ENCODE data around the gene HDAC4. TPM values are rescaled to one million over a fixed set of nuclear protein-coding genes. Genes with fewer than 3 reads are reported as not detected.
A peak's percentile ranks its signal among the peaks of the same experiment; 100 is the strongest.

The HDAC4 gene
- total RNA-seq, 1 experiment from 2014 or later, result 5.6 TPM

DNA sequence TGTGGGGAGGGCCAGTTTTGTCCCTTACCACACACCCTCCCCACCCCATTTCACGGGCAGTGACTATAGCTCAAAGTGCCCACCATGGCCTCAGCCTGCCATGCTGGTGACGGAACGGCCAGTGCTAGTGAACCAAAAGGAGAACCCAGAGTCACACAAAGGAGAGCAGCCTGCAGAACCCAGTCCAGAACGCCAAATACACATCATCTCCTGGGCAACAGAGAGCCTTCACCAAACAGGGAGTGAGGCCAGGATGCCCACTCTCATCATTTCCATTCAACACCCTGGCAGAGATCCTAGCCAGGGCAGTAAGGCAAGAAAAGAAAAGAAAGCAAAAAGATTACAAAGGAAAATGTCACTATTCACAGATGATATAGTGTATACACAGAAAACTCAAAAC, 38.3 kb downstream of the HDAC4 start:
- DNase-seq (ENCODE audit: low read depth), result no peak
- in situ Hi-C loops (cut with HindIII; ENCODE audit: low pct_unique_long_range_greater_than_20kb, low sequenced_read_pairs), result no loop called here

DNA sequence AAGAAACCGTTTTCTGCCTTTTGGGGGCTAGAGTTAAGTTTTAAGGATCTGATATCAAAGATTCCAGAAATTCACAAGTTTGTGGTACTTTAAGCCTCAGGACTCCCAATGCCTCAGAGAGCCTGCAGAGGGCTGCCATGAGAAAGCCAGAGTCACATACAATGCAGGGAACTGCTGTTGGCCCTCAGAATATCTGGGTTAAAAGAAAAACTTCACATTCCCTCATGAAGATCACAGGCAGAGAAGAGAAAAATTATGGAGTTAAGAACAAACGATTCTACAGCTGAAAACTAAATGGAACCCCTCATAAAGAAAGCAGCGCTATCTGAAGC, 39.5 kb downstream of the HDAC4 start:
- in situ Hi-C loops (cut with HindIII; ENCODE audit: low pct_unique_long_range_greater_than_20kb, low sequenced_read_pairs), result no loop called here
- DNase-seq (ENCODE audit: low read depth), result no peak

DNA sequence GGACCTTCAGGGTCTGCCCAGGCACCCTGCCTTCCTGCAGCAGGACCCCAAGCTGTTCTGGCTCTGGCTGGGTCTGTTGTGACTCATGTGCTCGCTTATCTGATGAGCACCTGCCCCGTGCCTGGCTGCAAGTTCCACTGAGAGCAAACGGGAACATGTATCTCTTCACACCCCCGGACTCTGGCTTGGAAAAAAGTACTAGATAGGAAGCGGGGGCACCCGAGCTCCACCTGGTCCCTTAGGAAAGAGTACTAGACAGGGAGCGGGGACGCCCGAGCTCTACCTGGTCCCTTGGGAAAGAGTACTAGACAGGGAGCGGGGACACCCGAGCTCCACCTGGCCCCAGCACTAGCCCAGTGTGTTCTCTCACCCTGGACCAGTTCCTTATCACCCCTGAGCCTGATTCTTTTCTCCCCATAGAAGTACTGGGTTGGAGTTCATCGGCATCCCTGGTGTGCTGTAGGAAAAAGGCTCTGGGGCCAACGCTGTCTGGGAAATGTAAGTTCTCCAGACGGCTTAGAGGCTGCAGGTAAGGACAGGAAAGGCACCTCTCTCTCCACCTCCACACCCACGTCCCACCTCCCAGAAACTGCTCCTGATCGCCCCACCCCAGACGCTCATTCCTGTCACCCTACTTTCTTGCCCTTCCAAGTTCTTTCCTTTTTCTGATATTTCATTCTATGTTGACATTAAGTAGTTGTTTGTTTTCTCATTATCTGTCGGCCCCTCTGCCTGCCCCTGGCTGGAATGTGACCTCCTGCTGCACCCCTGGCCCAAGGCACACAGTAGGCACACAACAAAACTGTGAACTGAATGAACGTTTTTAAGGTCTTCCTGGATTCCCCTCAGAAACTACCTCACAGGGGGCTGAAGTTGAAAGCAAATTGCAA, 40.2 kb downstream of the HDAC4 start:
- in situ Hi-C loops (cut with HindIII; ENCODE audit: low pct_unique_long_range_greater_than_20kb, low sequenced_read_pairs), result no loop called here
- DNase-seq (ENCODE audit: low read depth), result no peak

DNA sequence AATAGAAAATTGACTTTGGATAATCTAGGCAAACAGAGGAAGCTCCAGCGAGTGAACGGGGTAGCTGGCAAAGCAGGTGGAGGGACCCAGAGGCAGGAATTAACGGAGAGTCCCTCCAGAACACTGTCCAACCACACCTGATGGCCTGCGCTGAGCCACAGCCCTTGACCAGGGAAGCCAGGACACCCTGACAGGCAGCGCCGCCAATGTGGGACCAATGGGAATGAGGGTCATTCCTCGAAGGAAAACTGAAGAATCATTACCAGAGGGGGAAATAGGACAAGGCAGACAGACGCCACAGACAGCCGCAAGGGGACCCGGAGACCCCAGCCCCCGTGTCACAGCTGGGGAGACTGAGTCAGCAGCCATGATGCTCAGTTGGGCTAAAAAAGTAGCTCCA, 40.8 kb downstream of the HDAC4 start:
- no peak for DNase-seq (ENCODE audit: low read depth)
- in situ Hi-C loops (cut with HindIII; ENCODE audit: low pct_unique_long_range_greater_than_20kb, low sequenced_read_pairs), result no loop called here

DNA sequence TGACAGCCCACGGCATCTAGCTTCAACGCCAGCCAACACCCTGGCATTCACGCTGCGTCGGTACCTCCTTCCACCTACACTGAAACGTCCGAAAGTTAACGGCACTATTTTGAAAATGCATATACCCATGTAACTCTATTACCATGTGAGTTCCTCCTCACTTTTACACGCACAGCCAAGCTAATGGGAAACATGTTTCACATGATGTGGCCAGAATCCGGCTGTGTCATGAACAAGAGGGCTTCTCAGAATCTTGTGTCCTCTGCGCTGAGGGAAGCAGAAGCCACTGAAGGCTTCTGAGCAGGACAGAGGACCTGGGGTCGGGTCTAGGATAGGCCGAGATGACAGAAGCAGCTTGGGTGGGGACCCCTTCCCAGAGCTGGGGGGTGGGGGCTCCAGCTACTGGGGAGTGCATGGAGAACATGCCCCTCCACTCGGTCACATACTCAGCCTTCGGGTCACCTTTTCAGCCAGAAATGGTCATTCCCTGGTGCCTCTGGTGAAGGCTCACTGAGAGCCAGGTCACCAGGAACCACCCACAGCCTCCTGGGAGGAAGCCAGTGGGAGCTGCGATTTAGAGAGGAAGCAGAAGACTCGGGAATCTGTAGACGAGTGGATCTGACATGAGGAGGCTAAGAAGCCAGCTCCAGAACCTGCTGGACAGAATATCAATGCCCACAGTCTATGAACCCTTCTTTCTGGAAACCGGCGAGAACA, 41.5 kb downstream of the HDAC4 start:
- in situ Hi-C loops (cut with HindIII; ENCODE audit: low pct_unique_long_range_greater_than_20kb, low sequenced_read_pairs), result no loop called here
- DNase-seq (ENCODE audit: low read depth), result no peak

DNA sequence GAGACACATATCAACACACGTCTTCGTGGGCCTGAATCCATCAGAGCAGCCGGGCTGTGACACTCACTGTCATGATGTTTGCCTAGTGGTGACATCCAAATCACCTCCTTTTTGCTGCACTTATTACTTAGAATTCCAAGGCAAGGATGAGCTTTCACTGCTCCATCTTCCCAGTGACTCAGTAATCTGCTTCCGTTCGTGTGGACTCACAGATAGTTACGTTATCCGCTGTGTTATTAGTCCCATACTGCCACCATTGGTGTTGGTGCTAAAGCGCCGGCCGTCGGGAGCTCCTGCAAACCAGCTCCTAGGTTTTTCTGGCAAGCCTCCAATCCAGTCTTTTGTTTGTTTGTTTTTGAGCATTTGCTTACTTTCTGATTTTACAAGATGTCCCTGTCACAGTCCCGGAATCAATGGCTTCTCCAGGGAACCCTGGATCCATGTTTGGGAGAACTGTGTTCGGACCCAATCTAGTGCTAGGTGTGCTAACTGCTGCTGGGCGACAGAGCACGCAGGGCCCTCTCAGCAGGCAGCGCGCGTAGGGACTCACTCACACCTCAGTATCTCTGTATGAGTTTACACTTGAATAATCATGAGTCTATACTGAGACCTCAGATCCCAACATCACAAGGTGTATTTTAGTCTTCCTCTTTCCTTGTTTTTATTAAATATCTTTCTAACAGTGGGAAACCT, 42.6 kb downstream of the HDAC4 start:
- in situ Hi-C loops (cut with HindIII; ENCODE audit: low pct_unique_long_range_greater_than_20kb, low sequenced_read_pairs), result no loop called here
- peak; percentile 2 for DNase-seq (ENCODE audit: low read depth)

DNA sequence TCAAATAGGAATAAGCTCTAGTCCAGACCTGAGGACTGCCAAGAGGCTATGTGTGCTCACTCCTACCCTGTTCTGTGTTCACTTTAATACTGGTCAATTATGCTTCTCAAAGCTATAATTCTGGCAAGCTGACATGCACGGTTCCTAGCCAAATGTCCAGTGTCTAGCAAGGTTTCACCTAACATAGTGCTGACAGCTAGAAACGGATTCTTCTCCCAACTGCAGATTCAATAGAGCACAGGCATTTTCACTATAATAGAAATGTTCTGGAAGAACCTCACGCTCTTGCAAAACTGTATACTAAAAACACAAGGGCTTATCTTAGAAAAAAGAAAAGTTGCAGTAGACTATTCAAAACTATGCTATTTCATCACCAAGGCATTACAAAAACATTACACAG, 45.1 kb downstream of the HDAC4 start:
- in situ Hi-C loops (cut with HindIII; ENCODE audit: low pct_unique_long_range_greater_than_20kb, low sequenced_read_pairs), result no loop called here
- no peak for DNase-seq (ENCODE audit: low read depth)

DNA sequence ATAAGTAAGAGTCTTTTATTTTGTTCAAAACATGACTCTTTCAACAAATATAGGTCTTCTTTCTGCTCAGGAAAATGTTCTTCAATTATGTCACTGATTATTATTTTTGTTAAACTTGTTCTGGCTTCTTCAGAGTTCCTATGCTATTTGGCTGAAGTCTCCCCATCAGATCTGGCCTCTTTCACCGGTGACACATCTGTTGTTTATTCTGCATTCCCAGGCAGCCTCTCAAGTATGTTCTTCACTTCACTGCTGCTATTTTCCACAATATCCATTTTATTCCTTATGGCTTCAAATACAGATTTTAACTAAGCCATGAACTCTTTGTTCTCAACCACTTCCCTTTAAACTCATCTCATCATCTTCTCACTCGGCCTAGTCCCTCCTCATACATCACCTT, 45.7 kb downstream of the HDAC4 start:
- in situ Hi-C loops (cut with HindIII; ENCODE audit: low pct_unique_long_range_greater_than_20kb, low sequenced_read_pairs), result no loop called here
- no peak for DNase-seq (ENCODE audit: low read depth)

DNA sequence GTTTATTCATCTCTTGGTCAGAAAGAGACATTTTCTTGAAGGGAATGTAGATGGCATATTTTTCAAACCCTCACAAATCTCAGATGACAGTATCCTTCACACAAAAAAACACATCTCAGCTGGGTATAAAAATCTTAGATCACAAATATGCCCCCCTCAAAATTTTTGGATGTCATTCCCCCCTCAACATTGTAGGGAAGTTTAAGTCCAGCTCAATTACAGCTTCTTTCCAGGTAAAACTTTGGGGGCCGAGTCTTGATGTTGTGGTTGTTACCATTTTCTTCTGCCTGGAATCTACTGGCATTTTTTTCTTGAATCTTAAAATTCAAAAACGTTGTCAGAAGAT, 46.1 kb downstream of the HDAC4 start:
- in situ Hi-C loops (cut with HindIII; ENCODE audit: low pct_unique_long_range_greater_than_20kb, low sequenced_read_pairs), result no loop called here

DNA sequence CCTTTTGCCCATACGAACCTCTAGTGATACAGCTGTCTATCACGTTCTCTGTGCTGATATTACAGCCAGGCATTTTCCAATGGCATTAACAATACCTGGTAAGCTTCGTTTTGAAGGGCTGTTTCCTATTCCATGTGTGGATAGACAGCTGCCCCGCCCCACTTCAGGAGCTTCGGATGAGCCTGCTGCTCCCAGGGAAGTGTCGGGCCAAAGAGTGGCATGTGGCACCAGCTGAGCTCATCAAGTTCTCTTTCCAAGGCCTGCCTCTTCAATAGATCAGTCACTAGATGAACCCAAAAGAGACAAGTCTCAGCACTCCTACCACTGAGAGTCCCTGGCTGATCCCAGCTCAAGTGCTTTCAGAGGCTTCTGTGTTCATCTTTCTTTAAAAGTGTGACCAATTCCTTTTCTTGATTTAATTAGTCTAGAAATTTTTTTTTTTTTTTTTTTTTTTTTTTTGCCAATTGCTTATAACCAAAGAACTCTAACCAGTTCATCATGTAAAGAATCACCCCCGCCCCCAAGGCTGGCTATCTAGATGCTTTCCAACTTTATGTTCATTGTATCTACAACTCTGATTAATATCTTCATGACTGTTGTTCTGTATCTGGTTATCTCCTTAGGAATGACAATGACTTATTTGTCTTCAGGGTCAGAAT, 46.6 kb downstream of the HDAC4 start:
- in situ Hi-C loops (cut with HindIII; ENCODE audit: low pct_unique_long_range_greater_than_20kb, low sequenced_read_pairs), result no loop called here
- no peak for DNase-seq (ENCODE audit: low read depth)

More for the DNA sequence above, 46.1 kb downstream of the HDAC4 start:
- no peak for DNase-seq (ENCODE audit: low read depth)

DNA sequence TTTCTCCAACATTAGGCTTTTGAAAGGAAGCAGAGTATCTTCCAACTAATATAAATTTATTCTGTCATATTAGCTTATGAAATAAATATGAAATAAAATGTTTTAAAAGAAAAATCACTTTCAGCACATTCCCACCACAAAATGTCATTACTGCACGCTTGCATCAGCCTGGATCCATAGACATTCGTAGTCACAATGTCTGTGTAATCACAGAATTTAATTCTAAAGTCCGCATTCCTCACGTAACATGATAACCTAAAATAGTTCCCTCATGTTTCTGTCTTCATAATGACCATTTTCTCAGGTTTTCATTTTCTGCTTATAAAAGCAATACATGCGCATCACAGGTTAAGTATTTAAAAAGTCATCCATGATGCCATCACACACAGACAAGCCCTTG, 47.1 kb downstream of the HDAC4 start:
- DNase-seq (ENCODE audit: low read depth), result no peak
- in situ Hi-C loops (cut with HindIII; ENCODE audit: low pct_unique_long_range_greater_than_20kb, low sequenced_read_pairs), result no loop called here

DNA sequence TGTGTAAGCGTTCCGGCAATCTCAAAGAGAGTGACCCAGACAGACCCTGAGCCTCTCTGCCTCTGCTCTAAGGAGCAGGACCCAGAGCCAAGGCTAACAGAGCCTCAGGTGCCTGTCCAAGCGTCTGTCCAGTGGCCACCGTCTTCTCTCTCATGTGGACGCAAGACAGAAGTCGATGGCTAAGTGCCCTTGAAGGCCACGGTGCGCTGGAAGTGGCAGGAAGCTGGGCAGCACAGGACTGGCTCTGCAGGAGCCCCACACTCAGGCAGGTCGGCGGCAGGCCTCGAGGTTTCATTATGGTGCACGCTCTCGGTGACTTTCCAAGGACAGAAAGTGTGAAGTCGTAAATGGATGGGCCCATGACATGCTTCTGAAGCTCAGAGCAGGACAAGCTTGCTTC, 49.1 kb downstream of the HDAC4 start:
- in situ Hi-C loops (cut with HindIII; ENCODE audit: low pct_unique_long_range_greater_than_20kb, low sequenced_read_pairs), result no loop called here
- no peak for DNase-seq (ENCODE audit: low read depth)

DNA sequence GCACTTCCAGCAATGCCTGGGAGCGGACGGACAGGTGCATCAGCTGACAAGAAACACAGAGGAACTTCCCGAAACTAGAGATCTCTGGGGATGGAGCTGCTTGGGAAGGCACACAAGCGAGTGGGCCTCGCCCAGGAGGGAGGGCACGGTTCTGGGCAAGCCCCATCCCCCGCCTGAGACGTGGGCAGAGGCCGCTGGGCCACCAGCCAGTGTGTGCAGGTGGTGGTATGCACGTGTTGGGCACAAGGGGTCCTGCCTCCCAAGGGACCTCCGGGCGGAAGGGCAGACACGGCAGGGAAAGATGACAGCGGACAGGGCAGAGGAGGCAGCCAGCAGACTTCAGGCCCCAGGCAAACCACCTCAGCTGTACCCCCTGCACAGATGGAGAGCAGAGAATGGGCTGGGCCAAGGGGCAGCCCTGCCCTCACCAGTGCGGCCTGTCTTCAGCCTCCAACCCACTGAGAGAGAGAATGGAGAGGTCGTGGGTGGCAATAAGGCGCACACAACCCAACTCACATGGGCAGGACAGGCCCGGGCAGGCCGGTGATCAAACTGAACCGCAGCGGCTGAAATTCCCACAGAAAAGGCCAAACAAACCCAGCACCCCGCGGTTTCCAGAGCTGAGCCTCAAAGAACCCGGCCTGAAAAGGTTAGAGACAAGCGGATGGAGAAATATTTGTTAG, 51.2 kb downstream of the HDAC4 start:
- no peak for DNase-seq (ENCODE audit: low read depth)
- in situ Hi-C loops (cut with HindIII; ENCODE audit: low pct_unique_long_range_greater_than_20kb, low sequenced_read_pairs), result no loop called here

DNA sequence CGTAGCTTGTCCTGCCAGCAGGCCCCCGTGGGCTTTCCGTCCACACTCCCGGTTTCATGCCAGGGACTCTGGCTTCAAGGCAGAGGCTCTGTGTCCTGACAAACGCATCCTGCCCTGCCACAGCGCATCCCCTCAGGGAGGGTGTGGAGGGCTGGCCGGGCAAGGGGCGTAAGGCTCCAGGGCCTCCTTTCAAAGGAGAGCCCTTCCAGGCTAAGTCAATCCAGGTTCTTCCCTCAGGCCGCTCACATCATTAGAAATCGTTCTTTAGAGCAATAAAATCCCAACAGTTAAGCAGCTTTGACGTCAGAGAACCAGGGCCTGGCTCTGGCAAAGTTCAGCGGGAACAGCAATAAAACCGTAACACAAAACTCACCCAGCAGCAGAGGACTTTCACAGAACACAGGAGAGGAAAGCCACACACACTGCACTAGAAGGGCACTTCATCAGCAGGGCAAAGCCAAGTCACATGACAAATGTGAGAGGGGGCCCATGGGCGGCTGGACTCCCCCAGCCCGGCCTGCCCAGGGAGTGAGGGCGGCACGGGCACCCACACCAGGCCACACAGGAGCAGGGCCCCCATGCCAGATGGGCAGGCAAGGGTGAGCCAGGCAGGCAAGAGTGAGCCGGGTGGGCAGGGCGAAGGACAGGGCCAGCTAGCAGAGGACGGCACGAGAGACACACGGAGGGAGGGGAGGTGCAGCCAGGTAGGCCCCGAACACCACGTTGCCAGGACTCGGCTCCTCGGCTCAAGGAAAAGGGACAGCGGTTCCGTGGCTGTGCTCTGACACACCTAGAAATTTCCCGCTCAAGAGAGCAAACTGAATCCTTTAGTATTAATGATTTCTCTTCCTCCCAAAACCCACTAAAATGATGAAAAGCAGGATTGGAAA, 52.0 kb downstream of the HDAC4 start:
- DNase-seq (ENCODE audit: low read depth), result no peak
- in situ Hi-C loops (cut with HindIII; ENCODE audit: low pct_unique_long_range_greater_than_20kb, low sequenced_read_pairs), result no loop called here

DNA sequence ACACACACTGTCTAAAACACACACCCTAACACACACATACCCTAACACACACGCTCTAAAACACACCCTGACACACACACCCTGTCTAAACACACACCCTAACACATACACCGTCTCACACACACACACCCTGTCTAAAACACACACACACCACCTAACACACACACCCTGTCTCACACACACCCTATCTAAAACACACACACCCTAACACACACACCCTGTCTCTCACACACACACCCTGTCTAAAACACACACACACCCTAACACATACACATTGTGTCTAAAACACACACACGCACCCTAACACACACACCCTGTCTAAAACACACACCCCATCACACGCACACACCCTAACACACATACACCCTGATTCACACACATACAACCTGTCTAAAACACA, 54.1 kb downstream of the HDAC4 start:
- no peak for DNase-seq (ENCODE audit: low read depth)
- in situ Hi-C loops (cut with HindIII; ENCODE audit: low pct_unique_long_range_greater_than_20kb, low sequenced_read_pairs), result no loop called here

DNA sequence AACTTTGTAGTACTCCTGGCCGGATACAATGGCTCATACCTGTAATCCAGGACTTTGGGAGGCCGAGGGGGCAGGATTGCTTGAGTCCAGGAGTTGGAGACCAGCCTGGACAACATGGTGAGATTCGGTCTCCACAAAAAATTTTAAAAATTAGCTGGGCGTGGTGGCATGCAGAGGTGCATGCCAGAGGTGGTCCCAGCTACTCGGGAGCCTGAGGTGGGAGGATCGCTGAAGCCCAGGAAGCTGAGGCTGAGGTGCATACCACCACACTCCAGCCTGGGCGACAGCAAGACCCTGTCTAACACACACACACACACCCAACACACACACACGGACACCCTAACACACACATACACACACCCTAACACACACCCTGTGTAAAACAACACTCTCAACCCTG, 55.6 kb downstream of the HDAC4 start:
- in situ Hi-C loops (cut with HindIII; ENCODE audit: low pct_unique_long_range_greater_than_20kb, low sequenced_read_pairs), result no loop called here

DNA sequence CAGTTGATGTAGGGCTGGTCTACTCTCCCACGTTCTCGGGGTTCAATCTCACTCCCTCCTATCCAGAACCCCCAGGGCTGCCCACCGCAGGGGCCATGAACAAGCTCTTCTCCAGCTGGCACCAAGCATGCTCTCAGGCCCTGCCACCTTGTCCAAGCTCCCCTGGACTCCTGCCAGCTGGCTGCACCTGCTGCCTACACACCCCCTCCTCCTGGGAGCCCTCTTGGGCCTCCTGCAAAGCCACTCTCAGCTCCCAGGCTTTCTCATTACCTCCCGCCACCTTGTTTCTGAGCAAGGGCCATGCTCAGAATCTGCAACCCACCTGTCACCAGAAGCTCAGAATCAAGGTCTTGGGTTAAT, 56.0 kb downstream of the HDAC4 start:
- no peak for DNase-seq (ENCODE audit: low read depth)
- in situ Hi-C loops (cut with HindIII; ENCODE audit: low pct_unique_long_range_greater_than_20kb, low sequenced_read_pairs), result no loop called here

More for the DNA sequence above, 55.6 kb downstream of the HDAC4 start:
- no peak for DNase-seq (ENCODE audit: low read depth)

Measured in Caki2 (cell line).